Mesenchymal stem cell (in vitro differentiated cells and primary cell): ENCODE data around the gene CTDSP1.

ENCODE experiments used
- DNase-seq: peaks from one replicate; pipeline ENCODE4 v3.0.0-alpha.2; 2013
- H2AFZ ChIP-seq: one replicate; pipeline ENCODE4 v1.6.1; 2013; ENCODE audit warnings: low read depth, mild to moderate bottlenecking, control low read depth, inconsistent platforms, low read length, moderate library complexity
- H2AK5ac ChIP-seq: 2 replicates; pipeline ENCODE4 v1.6.1; 2013; ENCODE audit warnings: low read length, moderate library complexity, mild to moderate bottlenecking, inconsistent platforms; ENCODE audit not compliant: severe bottlenecking
- H2BK120ac ChIP-seq: one replicate; pipeline ENCODE4 v1.6.1; 2013; ENCODE audit warnings: low read depth, mild to moderate bottlenecking, inconsistent platforms, low read length, moderate library complexity
- H2BK12ac ChIP-seq, 2 experiments: one replicate each; pipeline ENCODE4 v1.6.1; 2013; ENCODE audit warnings: inconsistent platforms in 2 of 2, low read length in 2 of 2, mild to moderate bottlenecking in 2 of 2, moderate library complexity in 2 of 2, control low read depth in 1 of 2
- H2BK15ac ChIP-seq: one replicate; pipeline ENCODE4 v1.6.1; 2013; ENCODE audit warnings: mild to moderate bottlenecking, low read depth, inconsistent platforms; ENCODE audit not compliant: poor library complexity, severe bottlenecking
- H2BK5ac ChIP-seq: 2 replicates; pipeline ENCODE4 v1.6.1; 2013; ENCODE audit warnings: low read depth, mild to moderate bottlenecking, low read length, control low read depth, inconsistent platforms; ENCODE audit not compliant: poor library complexity, severe bottlenecking
- H3K14ac ChIP-seq, 2 experiments: one replicate each; pipeline ENCODE4 v1.6.1; 2013; ENCODE audit warnings: inconsistent platforms in 2 of 2, low read length in 2 of 2, control low read depth in 1 of 2, mild to moderate bottlenecking in 1 of 2, moderate library complexity in 1 of 2
- H3K18ac ChIP-seq, 2 experiments: one replicate each; pipeline ENCODE4 v1.6.1; 2013; ENCODE audit warnings: inconsistent platforms in 2 of 2, low read length in 2 of 2, control low read depth in 1 of 2, low read depth in 1 of 2, mild to moderate bottlenecking in 1 of 2
- H3K23ac ChIP-seq, 2 experiments: one replicate each; pipeline ENCODE4 v1.6.1; 2013; ENCODE audit warnings: inconsistent platforms in 2 of 2, low read length in 2 of 2, mild to moderate bottlenecking in 2 of 2, moderate library complexity in 2 of 2, control low read depth in 1 of 2
- H3K27ac ChIP-seq: 2 replicates; pipeline ENCODE4 v1.5.1; 2013; ENCODE audit warnings: mild to moderate bottlenecking, moderate library complexity, low read length, control low read depth, inconsistent platforms; ENCODE audit not compliant: poor library complexity, severe bottlenecking
- H3K27me3 ChIP-seq, 2 experiments: 2 replicates each; pipeline versions ENCODE4 v1.6.1 to v1.7.0; 2013; ENCODE audit warnings: low read length in 2 of 2, mild to moderate bottlenecking in 2 of 2, moderate library complexity in 2 of 2, control low read depth in 1 of 2, inconsistent platforms in 1 of 2; ENCODE audit not compliant: control insufficient read depth in 1 of 2, insufficient read depth in 1 of 2
- H3K36me3 ChIP-seq, 2 experiments: 2 replicates each; pipeline versions ENCODE4 v1.6.1 to v1.7.0; 2013; ENCODE audit warnings: low read length in 2 of 2, control low read depth in 1 of 2, inconsistent platforms in 1 of 2, low read depth in 1 of 2, mild to moderate bottlenecking in 1 of 2; ENCODE audit not compliant: insufficient read depth in 2 of 2, control insufficient read depth in 1 of 2
- H3K4ac ChIP-seq, 2 experiments: one replicate each; pipeline ENCODE4 v1.6.1; 2013; ENCODE audit warnings: inconsistent platforms in 2 of 2, low read length in 2 of 2, mild to moderate bottlenecking in 2 of 2, moderate library complexity in 2 of 2, control low read depth in 1 of 2, low read depth in 1 of 2
- H3K4me1 ChIP-seq: 2 replicates; pipeline ENCODE4 v1.6.1; 2013; ENCODE audit warnings: low read depth, low read length, control low read depth; ENCODE audit not compliant: control insufficient read depth, insufficient read depth
- H3K4me2 ChIP-seq: 2 replicates; pipeline ENCODE4 v1.6.1; 2013; ENCODE audit warnings: low read length, mild to moderate bottlenecking, inconsistent platforms; ENCODE audit not compliant: poor library complexity, severe bottlenecking
- H3K4me3 ChIP-seq, 2 experiments: 2 replicates each; pipeline versions ENCODE4 v1.5.1 to v1.7.0; 2013; ENCODE audit warnings: low read length in 2 of 2, mild to moderate bottlenecking in 2 of 2, control low read depth in 1 of 2, low read depth in 1 of 2; ENCODE audit not compliant: insufficient read depth in 1 of 2
- H3K79me1 ChIP-seq: replicated peaks from 2 replicates; pipeline ENCODE4 v1.6.1; 2013; ENCODE audit warnings: mild to moderate bottlenecking, control low read depth, low read length, inconsistent platforms; ENCODE audit not compliant: poor library complexity, severe bottlenecking
- H3K9ac ChIP-seq: 2 replicates; pipeline ENCODE4 v1.7.0; 2013; ENCODE audit warnings: mild to moderate bottlenecking, low read length, moderate library complexity
- H3K9me3 ChIP-seq: 2 replicates; pipeline ENCODE4 v1.7.0; 2013; ENCODE audit warnings: mild to moderate bottlenecking, low read length; ENCODE audit not compliant: control insufficient read depth
- H4K8ac ChIP-seq: one replicate; pipeline ENCODE4 v1.6.1; 2013; ENCODE audit warnings: inconsistent platforms, mild to moderate bottlenecking, low read length, moderate library complexity
- H4K91ac ChIP-seq: one replicate; pipeline ENCODE4 v1.6.1; 2013; ENCODE audit warnings: mild to moderate bottlenecking, low read length, inconsistent platforms
- WGBS: methylation state at CpG from one replicate; pipeline ENCODE4 v1.1.7; 2013; ENCODE audit warnings: mixed read lengths; 5-methylcytosine and 5-hydroxymethylcytosine counted together

Gene CTDSP1

DNA sequence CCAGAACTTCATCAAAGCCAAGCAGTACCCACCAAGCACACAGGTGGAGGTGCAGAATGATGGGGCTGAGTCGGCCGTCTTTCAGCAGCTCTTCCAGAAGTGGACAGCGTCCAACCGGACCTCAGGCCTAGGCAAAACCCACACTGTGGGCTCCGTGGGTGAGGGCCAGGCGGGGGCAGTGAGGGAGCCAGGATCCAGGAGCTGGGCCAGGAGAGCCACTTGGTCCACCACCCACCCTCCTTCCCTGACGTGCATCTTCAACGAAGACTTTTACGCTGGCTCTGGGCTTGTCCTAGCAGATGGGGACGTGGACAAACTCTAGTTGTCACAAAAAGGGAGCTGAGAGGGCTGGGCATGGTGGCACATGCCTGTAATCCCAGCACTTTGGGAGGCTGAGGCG, 31.1 kb downstream of the CTDSP1 start:
- H3K18ac ChIP-seq, result no peak overlapping the region
- H2BK5ac ChIP-seq, result no peak overlapping the region
- no peak overlapping the region for H3K27ac ChIP-seq
- H2AK5ac ChIP-seq, result no peak overlapping the region
- peaks cover 15 to 28% of the 10 kb centered on the region in 2 experiments for H3K27me3 ChIP-seq
- H4K8ac ChIP-seq, result no peak overlapping the region
- no peak overlapping the region for H2AFZ ChIP-seq
- H3K14ac ChIP-seq, result no peak overlapping the region
- H3K4me1 ChIP-seq, result no peaks in the 10 kb centered on the region
- no peak overlapping the region for H3K4ac ChIP-seq
- no peak overlapping the region for H3K4me3 ChIP-seq
- no peaks in the 10 kb centered on the region for H3K9me3 ChIP-seq
- 94% methylated on average over 11 of the region's 11 CpGs for WGBS
- no peaks in the 10 kb centered on the region for H3K79me1 ChIP-seq
- H3K36me3 ChIP-seq, result peaks cover 0 to under 1% of the 10 kb centered on the region in 2 experiments
- H2BK15ac ChIP-seq, result no peak overlapping the region
- DNase-seq, result no peak
- H4K91ac ChIP-seq, result no peak overlapping the region
- H3K4me2 ChIP-seq, result no peak overlapping the region
- no peak overlapping the region for H2BK120ac ChIP-seq
- H3K23ac ChIP-seq, result no peak overlapping the region
- H3K9ac ChIP-seq, result no peak overlapping the region
- no peak overlapping the region for H2BK12ac ChIP-seq

DNA sequence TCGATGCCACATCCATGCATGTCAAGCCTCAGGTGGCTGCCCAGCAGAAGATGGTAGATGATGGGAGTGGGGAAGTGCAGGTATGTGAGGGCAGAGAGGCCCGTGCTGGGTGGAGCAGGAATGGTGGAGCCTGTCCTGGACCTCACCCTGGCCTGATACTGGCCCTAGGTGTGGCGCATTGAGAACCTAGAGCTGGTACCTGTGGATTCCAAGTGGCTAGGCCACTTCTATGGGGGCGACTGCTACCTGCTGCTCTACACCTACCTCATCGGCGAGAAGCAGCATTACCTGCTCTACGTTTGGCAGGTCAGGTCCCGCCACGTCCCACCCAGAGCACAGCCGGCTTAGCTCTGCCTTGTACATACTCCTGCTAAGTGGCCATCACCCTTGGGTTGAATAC, 32.2 kb downstream of the CTDSP1 start:
- no peak overlapping the region for H2AK5ac ChIP-seq
- 82% methylated on average over 10 of the region's 10 CpGs for WGBS
- no peak overlapping the region for H4K8ac ChIP-seq
- no peak overlapping the region for H3K27ac ChIP-seq
- H3K4ac ChIP-seq, result no peak overlapping the region
- H2BK120ac ChIP-seq, result no peak overlapping the region
- H3K18ac ChIP-seq, result no peak overlapping the region
- no peaks in the 10 kb centered on the region for H3K79me1 ChIP-seq
- H3K4me3 ChIP-seq, result no peak overlapping the region
- no peak overlapping the region for H3K9ac ChIP-seq
- no peak overlapping the region for H2BK12ac ChIP-seq
- no peaks in the 10 kb centered on the region for H3K9me3 ChIP-seq
- no peaks in the 10 kb centered on the region for H3K36me3 ChIP-seq
- no peak overlapping the region for H4K91ac ChIP-seq
- H2BK5ac ChIP-seq, result no peak overlapping the region
- no peak overlapping the region for H3K14ac ChIP-seq
- no peak overlapping the region for H2AFZ ChIP-seq
- peaks cover 15 to 28% of the 10 kb centered on the region in 2 experiments for H3K27me3 ChIP-seq
- no peak overlapping the region for H3K23ac ChIP-seq
- H2BK15ac ChIP-seq, result no peak overlapping the region
- DNase-seq, result no peak
- H3K4me1 ChIP-seq, result no peaks in the 10 kb centered on the region
- H3K4me2 ChIP-seq, result no peak overlapping the region

DNA sequence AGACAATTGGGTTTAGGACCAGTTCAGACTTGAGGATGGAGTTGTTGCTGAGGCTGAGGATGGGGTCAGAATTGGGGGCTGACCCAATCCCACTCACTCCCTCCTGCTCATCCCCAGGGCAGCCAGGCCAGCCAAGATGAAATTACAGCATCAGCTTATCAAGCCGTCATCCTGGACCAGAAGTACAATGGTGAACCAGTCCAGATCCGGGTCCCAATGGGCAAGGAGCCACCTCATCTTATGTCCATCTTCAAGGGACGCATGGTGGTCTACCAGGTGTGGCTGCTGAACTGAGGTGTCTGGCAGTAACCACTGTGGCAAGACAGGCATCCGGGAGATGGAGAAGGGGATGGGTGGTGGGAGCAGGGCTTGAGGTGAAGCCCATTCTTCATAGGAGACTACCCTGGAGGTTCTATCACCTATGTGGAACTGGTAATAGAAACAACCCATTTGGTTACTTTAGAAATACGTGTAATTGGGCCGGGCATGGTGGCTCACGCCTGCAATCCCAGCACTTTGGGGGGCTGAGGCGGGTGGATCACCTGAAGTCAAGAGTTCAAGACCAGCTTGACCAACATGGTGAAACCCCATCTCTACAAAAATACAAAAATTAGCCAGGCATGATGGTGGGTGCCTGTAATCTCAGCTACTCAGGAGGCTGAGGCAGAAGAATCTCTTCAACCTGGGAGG, 33.2 kb downstream of the CTDSP1 start:
- no peak for DNase-seq
- Histone ChIP-seq H3K79me1 (no peaks in the 10 kb centered on the region), H3K4me2 (no peak overlapping the region), H2BK12ac (no peak overlapping the region), H2BK120ac (no peak overlapping the region), H2AK5ac (no peak overlapping the region), H3K4me3 (no peak overlapping the region), H2BK5ac (no peak overlapping the region), H3K4me1 (no peaks in the 10 kb centered on the region), H3K18ac (no peak overlapping the region), H3K4ac (no peak overlapping the region), H3K9me3 (no peaks in the 10 kb centered on the region), H2BK15ac (no peak overlapping the region), H3K23ac (no peak overlapping the region), H3K36me3 (no peaks in the 10 kb centered on the region), H3K14ac (no peak overlapping the region), H3K27me3 (peaks cover 15 to 28% of the 10 kb centered on the region in 2 experiments), H2AFZ (no peak overlapping the region), H4K8ac (no peak overlapping the region), H3K9ac (no peak overlapping the region), H3K27ac (no peak overlapping the region), H4K91ac (no peak overlapping the region)
- 92% methylated on average over 8 of the region's 8 CpGs for WGBS

DNA sequence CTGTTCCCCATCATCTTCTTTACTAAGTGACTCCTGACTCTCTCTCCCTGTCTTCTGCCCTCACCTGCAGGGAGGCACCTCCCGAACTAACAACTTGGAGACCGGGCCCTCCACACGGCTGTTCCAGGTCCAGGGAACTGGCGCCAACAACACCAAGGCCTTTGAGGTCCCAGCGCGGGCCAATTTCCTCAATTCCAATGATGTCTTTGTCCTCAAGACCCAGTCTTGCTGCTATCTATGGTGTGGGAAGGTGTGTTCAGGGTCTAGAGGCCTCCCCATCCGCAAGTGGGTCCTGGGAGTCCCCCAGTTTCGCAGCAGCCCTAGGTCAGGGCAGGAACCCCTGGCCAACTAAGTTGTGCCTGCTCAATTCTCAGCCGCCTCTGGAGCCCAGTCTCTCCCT, 34.8 kb downstream of the CTDSP1 start:
- H3K4ac ChIP-seq, result no peak overlapping the region
- H3K79me1 ChIP-seq, result no peaks in the 10 kb centered on the region
- H2BK5ac ChIP-seq, result no peak overlapping the region
- H4K91ac ChIP-seq, result no peak overlapping the region
- no peak overlapping the region for H3K4me3 ChIP-seq
- H2AK5ac ChIP-seq, result no peak overlapping the region
- 94% methylated on average over 9 of the region's 9 CpGs for WGBS
- H3K9ac ChIP-seq, result no peak overlapping the region
- H3K27ac ChIP-seq, result no peak overlapping the region
- no peak overlapping the region for H4K8ac ChIP-seq
- no peak overlapping the region for H2AFZ ChIP-seq
- no peak overlapping the region for H3K4me2 ChIP-seq
- no peaks in the 10 kb centered on the region for H3K9me3 ChIP-seq
- no peak overlapping the region for H2BK15ac ChIP-seq
- no peak overlapping the region for H2BK12ac ChIP-seq
- no peaks in the 10 kb centered on the region for H3K4me1 ChIP-seq
- H3K27me3 ChIP-seq, result peaks cover 15 to 23% of the 10 kb centered on the region in 2 experiments
- H3K36me3 ChIP-seq, result no peaks in the 10 kb centered on the region
- no peak overlapping the region for H3K14ac ChIP-seq
- DNase-seq, result no peak
- no peak overlapping the region for H3K23ac ChIP-seq
- H2BK120ac ChIP-seq, result no peak overlapping the region
- H3K18ac ChIP-seq, result no peak overlapping the region
